LNCaP clone FGC (cell line): Measurements from ENCODE around the gene ADGRB2.

Experiments
- DNase-seq: peaks from one replicate; pipeline ENCODE4 v3.0.0-alpha.2; 2011; ENCODE audit warnings: low read depth
- H3K4me3 ChIP-seq: 2 replicates; pipeline ENCODE4 v1.5.1; 2011; ENCODE audit warnings: mild to moderate bottlenecking, low read depth, low read length, control low read depth
- TF ChIP-seq, protein P1 (sequence below): IDR thresholded peaks from 2 replicates; pipeline ENCODE4 v1.5.1; 2012; ENCODE audit warnings: mild to moderate bottlenecking; ENCODE audit not compliant: control insufficient read depth, insufficient read depth; ENCODE audit errors: extremely low read depth

The ADGRB2 gene

DNA sequence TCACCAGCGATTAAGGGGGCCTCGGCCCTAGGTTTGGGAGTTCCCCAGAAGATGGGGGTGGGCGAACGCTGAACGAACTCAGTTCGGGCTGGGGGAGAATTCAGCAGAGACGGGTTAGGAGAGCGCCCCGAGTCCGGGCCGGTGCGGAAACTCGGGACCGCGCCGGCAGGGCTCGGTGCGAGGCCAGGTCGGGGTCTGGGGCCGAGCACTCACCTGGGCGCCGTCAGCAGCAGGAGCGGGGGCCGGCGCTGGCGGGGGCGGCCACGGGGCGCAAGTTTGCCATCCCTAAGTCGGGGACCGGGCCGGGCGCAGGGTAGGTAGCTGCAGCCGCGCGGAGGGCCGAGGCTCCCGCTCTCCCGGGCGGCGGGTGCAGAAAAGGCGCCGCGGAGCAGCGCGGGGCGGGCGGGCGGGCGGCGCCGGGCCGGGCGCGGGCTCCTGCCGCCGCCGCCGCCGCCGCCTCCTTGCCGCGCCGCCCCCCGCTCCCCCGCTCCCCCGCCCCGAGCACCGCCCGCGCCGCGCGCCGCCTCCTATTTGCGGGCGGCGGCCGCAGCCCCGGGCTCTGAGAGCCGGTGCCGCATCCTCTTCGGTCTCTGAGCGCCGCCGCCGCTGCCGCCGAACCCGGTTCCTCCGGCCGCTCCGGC is 349 bp downstream of the ADGRB2 start:
- no peak for DNase-seq
- H3K4me3 ChIP-seq: peak overlapping the region; percentile 44
- TF ChIP-seq, protein P1, sequence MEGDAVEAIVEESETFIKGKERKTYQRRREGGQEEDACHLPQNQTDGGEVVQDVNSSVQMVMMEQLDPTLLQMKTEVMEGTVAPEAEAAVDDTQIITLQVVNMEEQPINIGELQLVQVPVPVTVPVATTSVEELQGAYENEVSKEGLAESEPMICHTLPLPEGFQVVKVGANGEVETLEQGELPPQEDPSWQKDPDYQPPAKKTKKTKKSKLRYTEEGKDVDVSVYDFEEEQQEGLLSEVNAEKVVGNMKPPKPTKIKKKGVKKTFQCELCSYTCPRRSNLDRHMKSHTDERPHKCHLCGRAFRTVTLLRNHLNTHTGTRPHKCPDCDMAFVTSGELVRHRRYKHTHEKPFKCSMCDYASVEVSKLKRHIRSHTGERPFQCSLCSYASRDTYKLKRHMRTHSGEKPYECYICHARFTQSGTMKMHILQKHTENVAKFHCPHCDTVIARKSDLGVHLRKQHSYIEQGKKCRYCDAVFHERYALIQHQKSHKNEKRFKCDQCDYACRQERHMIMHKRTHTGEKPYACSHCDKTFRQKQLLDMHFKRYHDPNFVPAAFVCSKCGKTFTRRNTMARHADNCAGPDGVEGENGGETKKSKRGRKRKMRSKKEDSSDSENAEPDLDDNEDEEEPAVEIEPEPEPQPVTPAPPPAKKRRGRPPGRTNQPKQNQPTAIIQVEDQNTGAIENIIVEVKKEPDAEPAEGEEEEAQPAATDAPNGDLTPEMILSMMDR: no peak

DNA sequence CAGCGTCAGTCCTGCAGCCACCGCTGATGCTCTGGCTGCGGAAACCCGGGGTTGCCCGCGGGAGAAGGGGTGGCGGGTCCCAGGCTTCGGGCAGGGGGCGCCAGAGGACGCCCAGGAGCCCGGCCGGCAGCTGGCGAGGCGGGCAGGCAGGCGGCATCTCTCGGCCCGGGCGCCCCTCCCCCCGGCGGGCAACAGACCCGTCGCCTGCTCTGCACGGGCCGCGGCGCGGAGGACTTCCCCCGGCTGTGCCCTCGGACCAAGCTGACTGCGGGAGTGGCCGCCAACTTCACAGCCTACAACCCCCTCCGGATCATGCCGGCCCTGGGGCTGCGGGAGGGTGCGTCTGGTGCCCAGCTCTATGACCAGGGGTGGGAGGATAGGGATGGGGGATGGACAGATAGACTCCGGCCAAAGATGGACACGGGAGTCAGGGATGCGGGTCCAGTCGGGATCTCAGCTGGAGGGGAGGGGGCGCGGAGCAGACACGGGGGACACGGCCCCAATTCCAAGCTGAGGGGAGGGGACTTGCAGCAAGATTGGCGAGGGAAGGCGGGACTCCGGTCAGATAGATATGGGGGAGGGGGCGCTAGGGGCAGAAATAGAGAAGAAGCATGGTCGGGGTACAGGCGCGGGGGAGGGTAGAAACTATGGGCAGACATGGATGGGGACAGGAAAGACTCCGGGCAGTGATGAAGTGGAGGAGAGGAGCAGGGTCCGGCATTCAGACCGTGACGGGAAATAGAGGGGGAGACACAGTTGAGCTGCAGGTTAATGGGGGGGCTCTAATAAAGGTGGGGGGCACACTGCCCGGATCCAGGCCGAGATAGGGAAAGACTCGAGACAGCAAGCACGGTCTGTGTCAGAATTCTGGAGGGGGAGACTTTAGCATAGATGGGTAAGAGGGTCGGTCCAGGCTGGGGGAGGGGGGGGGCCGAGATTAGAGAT is 1.1 kb downstream of the ADGRB2 start:
- TF ChIP-seq, protein P1: peak; percentile 74
- peak overlapping the region; percentile 44 for H3K4me3 ChIP-seq
- DNase-seq: no peak

DNA sequence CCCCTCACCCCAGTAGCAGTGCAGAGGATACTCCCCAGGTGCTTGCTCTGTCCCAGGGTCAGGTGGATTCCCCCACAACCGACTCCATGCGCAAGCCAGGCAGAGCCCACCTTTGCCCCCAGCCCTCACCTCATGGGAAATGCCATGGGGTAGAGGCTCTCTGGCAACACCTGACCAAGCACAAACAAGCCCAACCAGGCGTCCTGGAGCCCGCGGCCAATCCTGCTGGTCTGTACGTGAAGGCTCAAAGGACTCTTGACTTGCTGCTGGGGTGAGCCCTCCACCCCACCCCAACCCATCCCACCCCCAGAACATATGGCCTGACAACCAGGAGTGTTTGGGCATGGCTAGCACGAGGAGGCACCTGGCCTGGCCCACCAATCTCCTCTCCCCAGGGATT is 1.8 kb downstream of the ADGRB2 start:
- TF ChIP-seq, protein P1: no peak
- H3K4me3 ChIP-seq: no peak overlapping the region
- DNase-seq: no peak

DNA sequence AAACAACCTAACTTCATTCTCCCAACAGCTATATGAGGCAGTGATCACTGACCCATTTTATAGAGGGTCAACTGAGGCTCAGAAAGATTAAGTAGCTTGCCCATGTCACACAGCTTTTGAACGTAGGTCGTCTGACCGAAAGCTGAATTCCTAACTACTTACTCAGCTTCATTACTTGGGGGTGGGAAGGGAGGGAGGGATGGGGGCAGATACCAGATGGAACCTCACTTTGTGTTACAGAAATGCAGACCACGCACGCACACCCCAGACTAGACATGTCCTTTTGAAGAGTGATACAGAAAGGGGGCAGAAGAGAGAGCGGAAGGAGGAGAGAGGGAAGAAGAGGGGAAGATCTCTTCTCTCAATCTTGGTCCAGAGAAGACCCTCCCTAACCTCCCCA is 2.3 kb downstream of the ADGRB2 start:
- H3K4me3 ChIP-seq: no peak overlapping the region
- TF ChIP-seq, protein P1: no peak
- no peak for DNase-seq

DNA sequence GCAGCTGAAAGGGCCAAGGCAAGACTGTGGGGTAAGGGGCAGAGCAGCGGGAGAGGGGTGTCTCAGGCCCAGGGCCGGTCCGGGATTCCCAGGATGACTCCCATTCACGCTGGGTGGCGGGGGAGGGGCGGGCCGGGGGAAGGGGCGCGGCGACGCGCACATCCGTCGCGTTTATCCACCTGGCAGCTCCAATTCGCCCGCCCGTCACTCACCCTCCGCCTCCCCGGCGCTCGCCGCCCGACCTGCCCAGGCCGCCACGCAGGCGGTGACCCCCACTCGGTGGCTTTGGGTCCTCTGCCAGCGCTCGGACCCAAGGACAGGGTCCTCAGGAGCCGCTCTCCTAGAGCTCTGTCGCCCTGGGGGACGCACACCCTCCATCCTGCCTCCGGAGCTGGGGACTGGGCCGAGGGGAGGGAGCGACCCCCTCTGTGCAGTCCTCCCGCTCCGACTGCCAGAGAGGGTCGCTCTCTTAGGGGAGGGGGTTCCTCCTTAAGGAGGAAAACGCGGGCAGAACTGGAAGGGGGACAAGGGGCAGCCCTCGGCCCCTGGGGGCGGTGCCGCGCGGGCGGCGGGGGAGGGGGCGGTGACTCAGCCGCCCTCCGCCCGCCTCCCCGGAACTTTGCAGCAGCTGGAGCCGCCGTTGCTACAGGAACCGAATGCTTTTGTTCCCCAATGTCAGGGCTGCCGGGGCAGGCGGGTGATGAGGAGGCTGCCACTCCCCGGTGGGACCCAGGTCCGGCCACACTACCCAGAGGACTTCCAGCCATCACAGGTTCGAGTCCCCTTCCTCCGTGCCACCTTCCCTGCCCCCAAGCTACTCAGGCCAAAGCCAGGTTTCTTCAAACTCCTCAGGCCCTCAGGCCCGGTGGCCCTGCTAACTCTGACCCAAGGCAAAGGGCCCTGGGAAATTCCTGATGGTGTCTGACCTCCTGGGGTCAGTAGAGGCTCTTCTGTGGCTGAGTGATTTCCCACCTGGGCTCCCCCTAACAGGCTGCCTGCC is 3.4 kb downstream of the ADGRB2 start:
- TF ChIP-seq, protein P1: no peak
- no peak overlapping the region for H3K4me3 ChIP-seq
- DNase-seq: no peak

DNA sequence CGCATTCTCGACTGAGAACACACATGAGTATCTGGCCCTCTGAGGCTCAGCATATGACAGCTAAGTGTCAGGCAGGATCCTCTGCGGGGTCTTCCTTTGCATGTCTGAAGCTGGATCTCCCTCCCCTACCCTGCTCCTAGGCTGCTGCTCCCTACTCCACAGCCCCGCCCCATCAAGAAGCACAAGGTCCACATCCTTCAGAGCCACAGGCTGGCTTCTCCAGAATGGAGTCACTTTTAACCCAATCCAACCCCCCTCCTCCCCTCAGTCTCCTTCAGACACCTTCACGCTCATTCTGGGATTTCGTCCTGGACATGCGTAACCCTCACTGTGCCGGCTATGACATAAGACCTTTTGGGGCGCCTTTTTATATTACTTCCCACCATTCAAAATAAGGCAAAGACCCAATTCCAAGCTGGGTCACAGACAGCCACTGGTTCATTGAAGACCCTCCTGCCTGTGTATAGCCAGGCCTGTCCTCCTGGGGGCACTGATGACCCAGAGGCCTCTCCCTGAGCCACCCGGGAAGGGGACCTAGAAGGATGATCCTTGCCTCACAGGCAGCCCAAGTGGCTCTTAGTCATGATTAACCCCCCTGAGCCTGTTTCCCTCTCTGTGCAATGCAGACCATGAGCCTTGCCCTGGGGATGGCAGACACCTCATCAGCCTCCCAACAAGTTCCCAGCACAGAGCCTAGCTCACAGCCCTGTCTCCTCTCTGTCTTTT is 4.7 kb downstream of the ADGRB2 start:
- no peak for DNase-seq
- TF ChIP-seq, protein P1: no peak
- no peak overlapping the region for H3K4me3 ChIP-seq
